GM18498 (cell line): ENCODE results near the gene CHSY3.

Experiments
- ATAC-seq: cut with Tn5 transposase; IDR thresholded peaks from one replicate; pipeline ENCODE4 v1.9.1; 2021; ENCODE audit warnings: mild to moderate bottlenecking, moderate library complexity; ENCODE audit not compliant: unreplicated experiment

CHSY3 gene

DNA sequence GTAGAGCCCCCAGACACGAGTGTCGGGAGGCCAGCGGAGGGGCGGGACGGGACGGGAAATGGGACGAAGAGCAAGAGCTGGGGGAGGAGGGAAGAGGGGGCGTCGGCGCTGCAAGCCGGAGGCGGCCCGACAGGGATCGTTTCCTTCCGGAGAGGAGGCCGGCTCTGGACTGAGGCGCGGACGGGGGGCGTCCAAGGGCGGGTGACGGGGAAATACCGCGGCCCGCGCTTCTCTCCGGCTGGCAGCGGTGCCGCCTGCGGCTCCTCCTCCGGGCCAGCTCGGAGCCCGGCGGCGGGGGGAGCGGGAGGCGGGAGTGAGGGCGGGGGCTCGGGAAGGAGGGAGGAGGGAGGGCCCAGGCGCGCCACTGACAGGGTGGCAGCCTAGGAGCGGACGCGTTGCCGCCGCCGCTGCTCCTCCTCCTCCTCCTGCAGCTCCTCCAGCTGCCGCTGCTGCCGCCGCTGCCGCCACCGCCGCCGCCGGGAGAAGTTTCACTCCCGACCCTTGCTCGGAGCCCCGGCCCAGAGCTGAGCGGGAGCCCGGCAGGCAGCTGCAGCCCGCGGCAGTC, at the start of gene CHSY3:
Gene CHSY3 (plus strand): TSS at position 364 of the 565 bp plus-strand sequence.
- peak; percentile 82 for ATAC-seq

DNA sequence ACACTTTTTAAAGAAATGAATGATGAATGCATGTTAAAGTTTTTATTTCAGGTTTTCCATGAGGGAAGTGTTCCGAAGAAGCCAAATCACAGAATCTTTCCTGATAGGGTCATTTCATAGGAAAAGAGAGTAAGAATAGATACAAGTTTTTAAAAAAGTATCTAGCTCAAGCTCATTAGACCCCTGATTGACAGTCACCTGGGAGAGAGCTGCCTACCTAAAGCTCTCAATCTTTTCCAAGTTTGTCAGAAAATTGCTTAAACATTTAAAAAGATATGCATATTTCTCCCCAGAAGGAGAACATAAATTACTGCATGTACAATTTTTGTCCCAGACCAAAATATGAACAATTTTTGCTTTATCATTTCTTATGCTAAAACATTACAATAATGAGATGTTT, 47.9 kb upstream of the CHSY3 start:
- no peak for ATAC-seq

DNA sequence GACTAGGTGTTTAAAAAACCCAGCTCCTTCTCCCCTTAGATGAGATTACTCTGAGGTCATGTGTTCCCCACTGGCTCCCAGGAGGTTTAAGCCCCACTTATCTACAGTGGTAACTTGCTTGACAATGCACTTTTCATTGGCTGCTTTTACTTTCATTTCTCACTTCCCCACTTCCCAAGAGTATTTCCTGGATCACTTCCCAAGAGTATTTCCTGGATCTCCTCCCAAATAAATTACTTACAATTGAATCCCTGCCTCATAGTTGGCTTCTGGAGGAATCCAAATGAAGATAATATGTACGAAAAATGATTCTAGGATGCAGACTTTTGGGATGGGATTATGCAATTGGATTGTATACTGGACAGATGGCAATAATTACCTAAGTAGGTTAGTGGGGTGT, 47.1 kb upstream of the CHSY3 start:
- ATAC-seq: no peak

DNA sequence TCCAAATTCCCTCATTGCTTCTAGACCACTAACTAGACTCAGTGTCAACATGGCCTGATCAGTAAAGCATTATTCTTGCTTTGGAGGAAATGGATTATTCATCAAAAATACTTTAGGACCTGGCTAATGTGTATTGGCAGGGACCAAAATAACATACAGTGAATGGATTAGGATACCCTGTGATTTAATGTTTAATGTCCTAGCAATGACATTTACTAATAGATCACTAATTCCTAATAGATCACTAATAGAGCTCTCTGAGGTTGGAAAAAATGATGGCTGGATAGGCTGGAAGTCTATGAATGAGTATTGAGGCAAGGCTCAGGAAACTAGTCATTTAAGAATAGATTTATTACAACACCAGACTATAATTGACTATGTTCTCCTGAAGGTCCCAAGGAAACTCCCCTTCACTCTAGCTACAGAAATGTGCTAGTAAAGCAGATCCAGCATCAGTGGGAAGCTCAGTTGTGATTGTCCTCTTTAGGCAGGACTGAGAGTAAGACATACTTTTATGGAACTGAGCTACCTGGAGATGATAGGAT, 46.1 kb upstream of the CHSY3 start:
- no peak for ATAC-seq

DNA sequence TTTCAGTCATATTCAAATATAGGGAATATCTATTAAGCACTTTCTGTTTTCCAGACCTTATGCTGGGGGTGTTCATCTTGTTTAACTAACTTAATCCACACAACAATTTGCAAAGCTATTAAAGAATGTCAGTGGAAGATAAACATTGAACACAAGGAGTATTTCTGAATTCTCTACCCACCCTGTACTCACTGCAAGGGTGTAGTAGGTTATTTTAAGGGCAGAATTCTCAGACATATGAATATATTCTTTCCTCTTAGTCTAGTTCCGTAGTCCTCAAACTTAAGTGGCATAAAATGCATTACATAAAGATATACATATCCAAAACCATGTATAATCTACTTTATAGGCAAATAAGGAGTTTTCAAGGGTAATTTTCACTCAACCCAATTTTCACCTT, 19.9 kb upstream of the CHSY3 start:
- ATAC-seq: no peak

DNA sequence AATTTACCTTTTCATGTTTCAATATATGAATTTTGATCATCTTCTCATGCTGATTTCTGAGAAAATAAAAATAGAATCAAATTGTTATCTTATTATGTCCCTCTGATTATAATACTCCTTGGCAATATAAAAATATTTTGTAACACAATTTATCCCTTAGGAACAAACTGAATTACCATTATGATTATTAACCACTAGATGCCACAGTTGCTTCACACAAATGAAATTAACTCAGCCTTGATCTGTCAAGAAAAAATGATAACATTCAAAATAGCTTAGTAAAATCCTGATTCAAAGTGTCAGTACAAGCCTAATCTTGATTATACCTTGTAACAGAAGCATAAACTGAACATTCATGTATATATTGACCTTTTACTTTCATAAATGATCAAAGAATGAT, 4.8 kb upstream of the CHSY3 start:
- no peak for ATAC-seq

DNA sequence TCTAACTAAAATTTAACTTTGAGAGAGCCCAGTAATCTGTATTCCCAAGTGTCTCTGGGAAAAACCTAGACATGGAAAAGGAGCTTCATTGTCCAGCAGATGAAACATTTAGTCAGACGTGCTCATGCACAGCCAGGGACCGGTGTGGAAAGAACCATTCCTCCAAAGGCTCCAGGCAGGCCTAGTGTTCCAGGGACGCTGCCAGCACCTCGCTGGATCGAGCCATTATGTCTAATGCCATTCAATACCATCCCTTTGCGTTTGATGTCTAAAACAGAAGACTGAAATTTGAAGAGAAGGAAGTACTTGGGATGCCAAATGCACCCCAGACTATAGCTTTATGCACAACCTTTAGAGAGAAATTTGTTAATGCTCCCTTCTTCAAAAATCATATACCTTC, 1.4 kb upstream of the CHSY3 start:
- no peak for ATAC-seq

DNA sequence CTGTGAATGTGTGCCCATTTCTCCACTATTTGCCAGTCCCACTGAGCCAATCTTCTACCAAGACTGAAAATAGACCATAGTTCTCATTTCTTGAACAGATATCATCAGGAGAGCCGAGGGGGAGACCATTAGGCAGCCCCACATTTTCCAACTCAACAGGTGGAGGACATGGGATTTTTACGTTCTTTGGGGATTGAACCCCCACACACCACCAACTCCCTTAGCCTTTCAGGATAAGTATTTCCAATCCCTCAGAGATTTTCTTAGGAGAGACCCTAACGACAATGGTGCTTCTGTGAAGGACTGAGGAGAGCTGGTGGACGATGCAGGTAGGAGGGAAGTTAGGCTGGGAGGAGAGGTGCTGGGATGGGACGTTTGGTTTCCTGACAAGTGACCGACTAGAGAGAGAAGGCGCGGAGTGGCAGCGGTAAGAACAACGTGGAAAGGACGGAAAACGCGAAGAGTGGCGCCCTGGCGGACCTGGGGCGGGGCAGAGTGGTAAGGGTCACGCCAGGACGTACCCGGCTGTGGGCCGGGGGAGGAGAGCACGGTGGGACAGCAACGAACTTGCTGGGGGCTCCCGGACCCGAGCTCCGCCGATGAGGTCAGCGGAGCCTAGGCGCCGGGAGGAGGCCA, 681 bp upstream of the CHSY3 start:
- no peak for ATAC-seq

DNA sequence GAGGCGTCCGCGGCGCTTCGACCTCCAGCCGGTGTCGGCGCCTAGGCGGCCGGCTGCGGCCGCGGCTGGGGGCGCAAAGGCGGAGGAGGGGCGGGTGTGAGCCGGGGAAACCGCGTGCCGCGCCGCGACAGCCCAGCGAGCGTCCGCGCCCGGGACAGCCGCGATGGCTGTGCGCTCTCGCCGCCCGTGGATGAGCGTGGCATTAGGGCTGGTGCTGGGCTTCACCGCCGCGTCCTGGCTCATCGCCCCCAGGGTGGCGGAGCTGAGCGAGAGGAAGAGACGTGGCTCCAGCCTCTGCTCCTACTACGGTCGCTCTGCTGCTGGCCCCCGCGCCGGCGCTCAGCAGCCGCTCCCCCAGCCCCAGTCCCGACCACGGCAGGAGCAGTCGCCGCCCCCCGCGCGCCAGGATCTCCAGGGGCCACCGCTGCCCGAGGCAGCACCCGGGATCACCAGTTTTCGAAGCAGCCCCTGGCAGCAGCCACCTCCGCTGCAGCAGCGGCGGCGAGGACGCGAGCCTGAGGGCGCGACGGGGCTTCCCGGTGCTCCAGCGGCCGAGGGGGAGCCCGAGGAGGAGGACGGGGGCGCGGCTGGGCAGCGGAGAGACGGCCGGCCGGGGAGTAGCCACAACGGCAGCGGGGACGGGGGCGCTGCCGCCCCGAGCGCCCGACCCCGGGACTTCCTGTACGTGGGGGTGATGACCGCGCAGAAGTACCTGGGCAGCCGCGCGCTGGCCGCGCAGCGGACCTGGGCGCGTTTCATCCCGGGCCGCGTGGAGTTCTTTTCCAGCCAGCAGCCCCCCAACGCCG, 605 bp downstream of the CHSY3 start:
- ATAC-seq: peak; percentile 54

DNA sequence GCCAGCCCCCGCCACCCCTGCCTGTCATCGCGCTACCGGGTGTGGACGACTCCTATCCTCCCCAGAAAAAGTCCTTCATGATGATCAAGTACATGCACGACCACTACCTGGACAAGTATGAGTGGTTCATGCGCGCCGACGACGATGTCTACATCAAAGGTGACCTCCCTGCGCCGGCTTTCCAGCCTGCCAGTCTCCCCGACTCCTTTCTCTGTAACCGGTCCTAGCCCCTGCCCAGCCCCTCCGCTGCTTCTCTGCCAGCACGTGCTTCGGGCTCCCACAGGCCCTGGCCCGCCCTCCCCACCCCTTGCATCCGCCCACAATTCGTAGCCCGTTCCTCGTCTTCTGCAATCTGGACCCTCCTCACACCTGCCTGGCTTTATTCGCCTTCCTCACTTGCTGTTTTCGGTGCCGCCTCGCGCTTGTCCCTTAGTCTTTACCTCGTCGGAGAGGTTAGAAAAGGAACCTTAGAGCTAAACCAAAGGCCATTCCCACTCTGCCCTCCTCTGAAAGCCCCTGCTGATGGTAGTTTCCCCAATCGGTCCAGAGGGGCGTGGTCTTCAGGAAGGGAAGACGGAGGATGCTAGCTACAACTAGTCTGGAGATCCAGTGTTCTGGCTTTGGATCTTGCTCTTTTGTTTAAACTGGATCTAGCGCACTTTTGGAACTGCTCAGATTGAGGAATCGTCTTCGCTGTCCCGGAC, 1.4 kb downstream of the CHSY3 start:
- ATAC-seq: no peak

DNA sequence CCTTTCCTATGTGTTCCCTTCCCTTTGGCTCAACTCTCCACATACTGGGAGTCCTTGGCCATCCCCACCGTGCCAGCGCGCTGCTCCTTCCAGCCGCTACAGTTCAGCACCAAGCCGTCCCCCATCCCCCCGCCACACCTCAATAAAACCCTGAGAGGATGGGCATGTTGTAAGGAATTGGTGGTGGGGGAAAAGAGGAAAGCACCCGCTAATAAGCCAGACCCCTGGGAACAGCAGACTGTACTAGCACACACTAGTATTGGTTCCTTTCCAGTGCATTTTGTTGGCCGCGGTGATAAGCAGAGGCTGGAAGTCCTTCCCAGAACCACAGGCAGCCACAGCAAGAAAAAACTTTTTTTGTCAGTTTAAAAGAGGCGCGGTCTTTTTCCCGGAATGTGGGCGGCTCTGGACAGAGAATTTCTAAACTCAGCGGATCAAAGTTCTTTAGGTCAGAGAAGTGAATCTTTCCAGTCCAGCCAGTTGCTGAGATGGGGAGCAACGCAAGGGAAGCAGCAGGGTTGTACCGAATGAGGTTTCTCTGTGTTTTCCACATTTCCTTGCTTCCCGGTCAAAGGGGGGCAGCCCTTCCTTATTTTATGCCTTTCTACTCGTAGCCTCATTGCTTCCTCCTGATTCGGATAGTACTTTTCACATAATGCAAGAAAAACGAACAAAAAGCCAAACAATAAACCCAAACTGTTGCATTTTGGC, 2.1 kb downstream of the CHSY3 start:
- no peak for ATAC-seq

DNA sequence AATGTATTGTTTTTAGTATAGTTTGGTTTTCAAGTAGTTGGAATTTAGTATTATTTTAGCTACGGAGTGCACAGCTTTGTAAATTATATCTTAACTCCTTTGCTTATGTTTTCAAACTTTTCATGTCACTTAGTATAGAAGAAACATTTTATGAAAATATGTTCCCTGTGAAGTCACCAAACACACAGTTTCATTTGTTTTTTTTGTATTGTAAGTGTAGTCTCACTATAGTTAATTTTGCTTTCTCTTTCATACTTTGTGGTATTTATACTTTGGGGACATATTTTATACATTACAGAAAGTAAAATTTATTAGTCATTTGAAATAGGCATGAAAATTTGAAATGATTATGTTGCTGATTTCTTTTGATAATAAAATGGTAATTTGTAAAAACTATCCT, 5.0 kb downstream of the CHSY3 start:
- ATAC-seq: no peak

DNA sequence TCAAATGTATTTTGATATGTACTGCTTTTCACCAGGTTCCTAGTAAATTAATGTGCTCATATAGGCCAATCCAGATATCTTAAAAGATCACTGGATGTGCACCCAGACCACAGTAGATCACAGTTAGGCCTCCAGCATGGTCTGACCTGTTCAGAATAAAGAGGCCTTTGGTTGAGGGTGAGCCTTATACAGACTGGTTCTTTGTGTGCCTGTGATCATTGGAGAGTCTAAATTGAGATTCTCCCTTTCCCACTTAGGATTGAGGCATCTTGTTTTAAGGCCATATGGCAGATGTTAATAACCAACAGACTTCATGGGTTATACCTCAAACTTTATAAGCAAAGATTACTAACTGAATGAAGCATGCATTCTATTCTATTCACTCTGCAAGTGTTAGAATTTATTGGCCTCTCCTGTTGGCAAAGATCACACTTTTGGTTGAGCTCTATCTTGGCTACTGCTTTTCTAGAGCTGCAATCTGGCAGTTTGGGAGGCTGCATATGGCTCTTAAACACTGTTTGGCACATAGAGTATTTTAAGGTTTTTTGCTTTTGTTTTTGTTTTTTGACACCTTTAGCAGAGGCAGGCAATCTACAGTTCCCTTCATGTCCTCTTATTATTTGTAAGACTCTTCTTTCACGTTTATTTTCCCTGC, 8.5 kb downstream of the CHSY3 start:
- ATAC-seq: no peak

DNA sequence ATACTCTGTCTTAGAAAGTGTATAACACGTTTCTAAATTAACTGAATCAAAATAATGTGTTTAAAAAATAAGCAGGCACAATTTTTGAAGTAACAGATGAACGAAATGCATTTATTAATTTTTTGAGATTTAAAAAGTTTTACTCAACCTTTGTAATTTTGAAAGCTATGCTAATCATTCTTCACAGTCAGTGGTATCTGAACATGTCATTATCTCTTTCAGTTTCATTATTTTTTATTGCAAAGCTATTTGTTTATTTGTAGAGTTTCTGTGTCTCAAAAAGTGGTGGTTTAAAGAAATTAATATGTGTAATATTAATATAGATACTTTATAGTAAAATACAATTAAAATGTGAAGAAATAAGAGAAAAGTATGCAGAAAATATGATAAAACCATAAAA, 11.2 kb downstream of the CHSY3 start:
- ATAC-seq: no peak

DNA sequence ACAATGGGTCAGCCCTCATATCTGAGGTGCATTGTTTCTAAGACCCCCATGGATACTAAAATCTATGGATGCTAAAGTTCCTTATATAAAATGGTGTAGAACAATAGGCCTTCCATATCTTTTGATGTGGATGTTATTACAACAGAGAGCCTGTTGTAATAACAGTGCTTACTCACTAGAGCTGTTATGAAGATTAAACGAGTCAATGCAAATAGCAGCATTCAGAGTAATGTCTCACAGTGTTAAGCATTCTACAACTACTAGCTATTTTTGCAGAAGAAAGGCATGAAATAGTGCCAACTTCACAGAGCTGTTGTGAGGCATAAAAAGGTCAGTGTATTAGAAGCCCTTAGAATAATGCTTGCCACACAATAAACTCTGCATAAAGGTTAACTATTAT, 13.0 kb downstream of the CHSY3 start:
- ATAC-seq: no peak

DNA sequence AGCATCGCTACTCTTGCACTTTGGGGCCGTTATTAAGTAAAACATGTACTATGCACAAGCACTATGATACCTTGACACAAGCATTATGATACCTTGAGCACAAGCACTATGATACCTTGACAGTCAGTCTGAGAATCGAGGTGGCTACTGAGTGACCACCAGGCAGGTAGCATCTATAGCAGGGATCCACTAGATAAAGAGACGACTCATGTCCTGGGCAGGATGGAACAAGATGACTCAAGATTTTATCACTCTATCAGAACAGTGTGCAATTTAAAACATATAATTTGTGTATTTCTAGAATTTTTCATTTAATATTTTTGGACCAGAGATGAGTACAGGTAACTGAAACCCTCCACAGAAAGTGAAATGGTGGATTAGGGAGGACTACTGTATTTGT, 16.9 kb downstream of the CHSY3 start:
- no peak for ATAC-seq

DNA sequence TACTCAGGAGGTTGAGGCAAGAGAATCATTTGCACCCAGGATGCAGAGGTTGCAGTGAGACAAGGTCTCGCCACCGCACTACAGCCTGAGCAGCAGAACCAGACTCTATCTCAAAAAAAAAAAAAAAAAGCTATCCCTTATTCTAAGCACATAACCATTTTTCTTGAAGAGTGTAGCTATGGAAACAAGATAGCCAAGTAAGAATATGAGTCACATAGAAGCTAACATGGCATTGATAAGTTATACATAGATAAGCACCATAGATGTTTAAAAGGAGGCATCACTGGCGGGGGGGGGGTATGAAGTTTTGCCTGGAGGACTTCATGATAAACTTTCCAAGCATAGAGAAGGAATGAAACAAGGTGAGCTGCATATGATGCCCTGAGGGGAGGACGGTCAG, 26.0 kb downstream of the CHSY3 start:
- no peak for ATAC-seq

DNA sequence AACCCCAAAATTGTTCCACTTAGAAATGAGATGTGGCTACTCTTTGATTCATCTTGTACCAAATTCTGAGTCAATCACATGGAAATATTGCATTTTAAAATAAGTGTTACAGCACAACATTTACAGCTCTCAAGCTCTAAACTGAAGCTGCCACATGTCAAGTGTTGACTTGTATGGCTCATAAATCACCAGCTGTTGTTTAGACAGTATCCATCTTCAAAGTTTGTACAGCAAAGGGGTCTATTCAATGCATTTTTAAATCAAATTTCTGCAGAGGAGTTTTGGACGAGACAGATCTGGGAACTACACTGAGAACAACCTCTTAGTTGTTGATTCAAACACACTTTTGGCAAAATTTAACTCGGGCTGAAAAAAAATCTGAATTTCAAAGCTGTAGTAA, 31.4 kb downstream of the CHSY3 start:
- no peak for ATAC-seq

DNA sequence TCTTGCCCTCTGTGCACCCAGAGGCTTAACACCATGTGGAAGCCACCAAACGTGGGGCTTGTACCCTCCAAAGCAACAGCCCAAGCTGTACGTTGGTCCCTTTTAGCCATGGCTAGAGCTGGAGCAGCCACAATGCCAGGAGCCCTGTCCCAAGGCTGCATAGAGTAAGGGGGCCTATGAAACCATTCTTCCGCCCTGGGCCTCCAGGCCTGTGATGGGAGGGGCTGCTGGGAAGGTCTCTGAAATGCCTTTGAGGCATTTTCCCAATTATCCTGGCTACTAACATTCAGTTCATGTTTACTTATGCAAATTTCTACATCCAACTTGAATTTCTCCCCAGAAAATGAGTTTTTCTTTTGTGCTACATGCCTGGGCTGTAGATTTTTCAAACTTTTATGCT, 33.8 kb downstream of the CHSY3 start:
- ATAC-seq: no peak

DNA sequence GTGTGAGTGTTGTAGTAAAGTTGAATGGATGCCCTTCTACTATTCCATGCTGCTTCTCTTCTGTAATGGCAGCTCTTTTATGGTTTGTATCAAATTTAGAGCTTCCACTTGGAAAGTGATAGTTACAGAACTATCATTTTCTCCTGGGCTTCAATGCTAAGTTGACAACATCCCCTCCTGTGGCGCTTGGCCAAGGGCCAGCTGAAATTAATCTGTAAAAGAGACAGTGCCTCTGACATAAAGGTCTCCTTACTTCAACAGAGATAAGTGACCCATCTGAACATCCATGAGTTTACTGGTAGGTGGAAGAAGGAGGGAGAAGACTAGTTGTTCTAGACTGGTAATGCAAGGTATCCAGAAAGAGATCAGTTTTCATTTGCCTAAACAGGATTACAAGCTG, 39.7 kb downstream of the CHSY3 start:
- no peak for ATAC-seq
